AG10803 (cell line): Measurements from ENCODE around the gene MBL2.

Experiments used
- DNase-seq: peaks from one replicate; pipeline ENCODE4 v3.0.0; 2010; ENCODE audit warnings: low read depth
- H3K4me3 ChIP-seq: 2 replicates; pipeline ENCODE4 v1.5.1; 2011; ENCODE audit warnings: mild to moderate bottlenecking, low read length, control low read depth
- CTCF ChIP-seq: conservative IDR thresholded peaks from 2 replicates; pipeline ENCODE4 v1.5.1; 2011; ENCODE audit warnings: mild to moderate bottlenecking, low read length, control low read depth, inconsistent platforms

Gene MBL2

GRCh38 chr10:52780391-52781155 is 8.0 kb upstream of the MBL2 start:
- TF ChIP-seq CTCF = no peak
- H3K4me3 ChIP-seq = no peak overlapping the region

GRCh38 chr10:52779541-52780390 is 7.2 kb upstream of the MBL2 start:
- no peak overlapping the region for H3K4me3 ChIP-seq
- TF ChIP-seq CTCF = peak; percentile 98
- DNase-seq = peak; percentile 53

More at GRCh38 chr10:52780391-52781155, 8.0 kb upstream of the MBL2 start:
- DNase-seq = no peak

GRCh38 chr10:52778511-52779392 is 6.2 kb upstream of the MBL2 start:
- peak; percentile 33 for DNase-seq
- peak; percentile 59 for TF ChIP-seq CTCF
- no peak overlapping the region for H3K4me3 ChIP-seq

GRCh38 chr10:52777414-52777813 is 4.8 kb upstream of the MBL2 start:
- no peak for TF ChIP-seq CTCF
- H3K4me3 ChIP-seq = no peak overlapping the region
- DNase-seq = no peak

- DNase-seq = no peak
Observed at GRCh38 chr10:52776471-52776903, 3.9 kb upstream of the MBL2 start.

More at GRCh38 chr10:52776471-52776903, 3.9 kb upstream of the MBL2 start:
- no peak overlapping the region for H3K4me3 ChIP-seq
- TF ChIP-seq CTCF = no peak
